IPS-18c (cell line): ENCODE measurements around the gene ASXL2.

ENCODE experiments used
- H3K4me3 ChIP-seq: 2 replicates; pipeline ENCODE4 v1.7.0; 2013; ENCODE audit warnings: low read depth, mild to moderate bottlenecking, low read length, moderate library complexity; ENCODE audit not compliant: insufficient read depth
- H3K9me3 ChIP-seq: one replicate; pipeline ENCODE4 v1.6.1; 2013; ENCODE audit warnings: mild to moderate bottlenecking, low read length, moderate library complexity; ENCODE audit not compliant: control insufficient read depth, insufficient read depth

Gene ASXL2

DNA sequence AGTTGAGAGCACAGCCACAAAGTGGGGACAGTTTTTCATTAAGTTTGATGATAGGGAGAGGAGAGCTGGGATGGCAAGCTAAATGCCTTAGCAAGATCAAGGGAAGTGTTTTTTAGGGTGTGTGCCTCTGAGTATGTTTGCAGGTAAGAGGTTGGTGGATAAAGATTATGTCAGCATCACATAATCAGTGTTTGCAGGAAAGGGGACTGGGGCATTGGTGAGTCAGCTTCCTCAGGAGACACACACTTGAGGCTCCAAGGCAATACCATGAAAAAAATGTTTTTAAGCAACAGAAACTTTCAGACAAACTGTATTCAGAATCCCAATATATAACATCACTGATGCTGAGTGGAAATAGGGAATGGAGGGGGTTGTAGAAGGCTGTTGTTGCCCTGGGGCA lies 179.5 kb downstream of the ASXL2 start:
- Histone ChIP-seq H3K9me3 (no peaks in the 10 kb centered on the region), H3K4me3 (no peak overlapping the region)

DNA sequence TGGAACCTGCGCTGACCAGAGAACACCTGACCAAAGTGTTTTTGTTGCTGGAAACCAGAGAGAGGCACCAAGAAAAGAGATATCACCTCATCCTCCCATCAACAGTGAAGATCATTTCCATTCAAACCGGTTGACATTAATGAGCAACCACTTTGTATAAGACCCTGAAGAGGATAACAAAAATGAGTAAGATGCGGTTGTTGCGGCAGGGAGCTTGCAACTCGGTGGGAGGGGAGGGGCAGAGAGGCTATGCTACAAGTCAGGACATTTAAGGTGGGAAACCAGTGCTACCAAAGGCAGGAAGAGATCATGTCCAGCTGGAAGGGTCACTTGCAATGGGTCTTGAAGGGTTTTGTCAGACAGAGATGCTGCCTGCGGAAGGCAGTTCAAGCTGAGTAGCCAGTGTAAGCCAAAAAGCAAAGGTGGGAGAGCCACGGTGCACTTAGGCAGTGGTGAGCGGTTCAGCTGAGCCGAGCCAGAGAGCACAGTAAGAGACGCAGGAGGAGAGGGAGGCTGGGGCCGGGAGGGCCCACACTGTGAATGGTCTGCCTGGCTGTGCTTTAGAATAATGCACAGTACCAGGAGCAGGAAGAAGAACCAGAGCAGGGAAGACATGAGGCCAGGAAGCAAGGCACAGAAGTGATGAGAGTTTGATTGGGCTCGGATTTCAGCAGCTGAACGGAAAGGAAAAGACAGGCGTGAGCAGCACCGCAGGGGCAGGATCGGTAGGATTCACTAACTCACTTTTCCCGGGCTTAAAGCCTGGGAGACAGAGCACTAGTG lies 180.5 kb downstream of the ASXL2 start:
- Histone ChIP-seq H3K4me3 (peak overlapping the region; percentile 11; the same call in 1 of the 2 replicates), H3K9me3 (no peaks in the 10 kb centered on the region)

DNA sequence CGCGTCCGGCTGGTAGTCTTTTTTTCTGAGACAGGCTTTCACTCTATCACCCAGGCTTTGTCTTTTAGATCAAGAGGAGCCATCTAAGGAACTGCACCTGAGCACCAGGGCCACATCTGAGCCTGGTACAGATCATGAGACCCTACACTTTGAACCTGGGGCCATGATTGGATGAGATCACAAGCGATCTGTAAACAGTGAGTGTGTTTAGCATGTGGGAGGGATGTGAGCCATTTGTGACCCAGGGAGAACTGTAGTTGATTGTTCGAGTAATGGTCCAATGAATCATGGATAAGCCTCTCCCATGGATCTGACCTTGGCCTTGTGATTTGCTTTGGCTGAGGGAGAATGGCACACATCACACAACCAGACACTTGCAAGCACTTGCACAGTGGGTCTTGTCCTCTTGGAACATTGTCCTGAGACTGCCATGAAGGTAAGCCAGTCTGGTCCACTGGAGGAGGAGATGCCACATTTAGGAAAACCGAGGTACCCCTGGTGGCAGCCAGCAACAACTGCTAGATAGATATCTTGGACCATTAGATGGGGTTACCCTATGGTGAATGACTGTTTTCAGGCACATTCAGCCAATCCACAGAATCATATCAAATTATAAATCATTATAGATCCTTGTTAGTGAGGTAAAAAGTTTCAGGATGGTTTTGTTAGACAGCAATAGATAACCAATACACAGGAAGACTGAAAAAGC lies 185.4 kb downstream of the ASXL2 start:
- Histone ChIP-seq H3K4me3 (no peak overlapping the region), H3K9me3 (no peaks in the 10 kb centered on the region)

DNA sequence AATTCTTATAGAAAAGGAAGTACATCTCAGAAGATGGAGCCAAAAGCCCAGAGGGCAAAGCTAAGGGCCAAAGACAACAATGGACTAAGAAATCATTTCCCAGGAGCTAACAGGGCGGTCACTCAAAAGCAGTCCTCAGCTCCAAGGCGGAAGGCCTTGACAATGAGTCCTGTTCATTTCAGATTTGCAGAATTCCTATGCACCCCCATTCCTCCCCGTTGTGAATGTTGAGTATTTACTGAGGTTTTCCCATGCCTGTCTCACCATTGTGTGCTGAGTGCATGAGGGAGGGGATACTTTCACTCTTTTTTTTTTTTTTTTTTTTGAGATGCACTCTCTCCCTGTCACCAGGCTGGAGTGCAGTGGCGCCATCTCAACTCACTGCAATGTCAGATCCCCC lies 186.1 kb downstream of the ASXL2 start:
- H3K4me3 ChIP-seq: no peak overlapping the region

DNA sequence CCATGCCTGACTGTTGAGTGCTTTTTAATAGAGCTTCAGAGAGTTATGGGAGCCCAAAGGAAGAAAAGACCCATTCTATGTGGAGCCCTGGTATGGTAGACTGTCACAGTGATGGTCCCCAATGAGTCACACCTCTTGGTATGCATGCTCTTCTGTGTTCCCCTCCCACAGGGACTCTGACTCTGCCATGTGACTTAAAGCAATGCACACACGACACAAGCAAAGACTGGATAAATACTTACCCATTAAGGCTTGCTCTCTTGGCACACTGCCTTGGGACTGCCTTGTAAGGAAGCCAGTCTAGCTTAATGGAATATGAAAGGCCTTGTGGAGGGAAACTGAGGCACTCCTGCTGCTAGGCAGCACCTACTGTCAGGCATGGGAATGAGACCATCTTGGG lies 188.2 kb downstream of the ASXL2 start:
- H3K4me3 ChIP-seq: no peak overlapping the region
- no peaks in the 10 kb centered on the region for H3K9me3 ChIP-seq

More for the DNA sequence above, 186.1 kb downstream of the ASXL2 start:
- H3K9me3 ChIP-seq: no peaks in the 10 kb centered on the region

DNA sequence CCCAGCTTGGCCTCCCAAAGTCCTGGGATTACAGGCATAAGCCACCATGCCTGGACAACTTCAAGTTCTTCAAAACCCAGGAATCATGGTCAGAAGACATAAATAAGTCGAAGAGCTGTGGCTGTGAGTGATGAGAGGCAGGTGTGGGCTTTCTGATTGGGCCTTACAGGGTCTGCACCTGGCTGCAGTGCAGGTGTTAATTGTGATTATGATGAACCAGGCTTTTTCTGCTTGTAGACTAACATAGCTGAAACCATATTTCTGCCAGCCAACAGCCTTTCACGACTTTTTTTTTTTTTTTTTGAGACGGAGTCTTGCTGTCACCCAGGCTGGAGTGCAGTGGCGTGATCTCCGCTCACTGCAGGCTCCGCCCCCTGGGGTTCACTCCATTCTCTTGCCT lies 190.1 kb downstream of the ASXL2 start:
- Histone ChIP-seq H3K9me3 (no peaks in the 10 kb centered on the region), H3K4me3 (no peak overlapping the region)

DNA sequence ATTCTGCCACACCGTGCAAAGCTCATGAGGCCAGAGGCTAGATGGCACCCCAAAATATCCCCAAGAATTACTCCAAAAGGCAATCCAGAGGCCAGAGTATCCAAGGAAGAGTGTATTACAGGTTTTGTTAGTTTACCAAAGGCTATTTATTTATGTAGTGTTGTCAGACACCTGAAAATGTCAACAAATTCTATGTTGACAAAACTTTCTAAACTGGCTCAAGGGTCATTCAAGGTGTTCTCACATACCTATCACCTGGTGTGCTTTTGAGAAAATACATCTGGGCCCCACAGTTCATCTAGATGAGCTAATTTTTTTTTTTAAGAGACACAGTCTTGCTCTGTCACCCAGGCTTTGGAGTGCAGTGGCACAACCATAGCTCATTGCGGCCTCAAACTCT lies 192.5 kb downstream of the ASXL2 start:
- Histone ChIP-seq H3K4me3 (no peak overlapping the region), H3K9me3 (no peaks in the 10 kb centered on the region)

DNA sequence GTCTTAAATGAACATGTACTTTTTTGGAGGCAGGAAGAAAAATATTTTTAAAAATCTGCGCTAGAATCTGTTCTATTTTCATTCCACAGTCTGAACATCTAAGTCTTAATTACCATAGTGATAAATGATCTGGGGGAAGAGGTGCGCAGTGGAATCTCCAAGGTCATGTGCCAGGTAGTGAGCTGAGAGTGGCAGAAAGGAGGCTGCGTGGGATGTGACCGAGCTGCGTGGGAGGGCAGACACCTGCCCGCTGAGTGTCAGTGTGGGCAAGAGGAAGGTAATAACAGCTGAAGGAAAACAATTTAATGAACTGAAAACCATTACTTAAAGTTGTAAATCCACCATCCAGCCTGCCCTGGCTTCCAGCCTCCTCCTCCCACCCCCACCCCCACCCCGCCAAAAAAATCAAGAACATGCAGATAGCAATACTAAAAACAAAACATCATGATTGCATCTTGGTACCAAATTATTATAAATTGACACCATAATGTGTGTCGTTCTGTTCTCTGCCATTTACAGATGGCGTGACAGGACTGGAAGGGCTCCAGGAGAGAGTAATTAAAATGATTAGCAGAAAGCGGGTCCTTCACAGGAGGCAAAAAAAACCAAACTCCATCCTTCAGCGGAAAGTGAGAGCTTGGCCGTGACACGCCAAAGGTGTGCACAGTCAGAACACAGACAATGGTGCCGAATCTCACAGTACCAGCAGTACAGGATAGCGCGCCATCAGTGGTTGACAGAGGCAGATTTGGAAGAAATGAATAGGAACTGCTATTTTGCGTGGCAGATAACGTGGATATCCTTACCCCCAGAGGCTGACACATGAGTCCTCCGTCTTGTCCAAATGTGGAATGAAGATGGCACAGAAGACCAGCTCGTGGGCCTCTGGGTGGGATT lies 193.5 kb downstream of the ASXL2 start:
- Histone ChIP-seq H3K4me3 (no peak overlapping the region), H3K9me3 (no peaks in the 10 kb centered on the region)
